Neuronal stem cell (in vitro differentiated cells): ENCODE results near the gene TMEM9.

Experiments used
- DNase-seq: peaks from one replicate; pipeline ENCODE4 v3.0.0-alpha.2; 2013; ENCODE audit warnings: low spot score
- H2AFZ ChIP-seq: one replicate; pipeline ENCODE4 v1.6.1; 2013; ENCODE audit warnings: mild to moderate bottlenecking, low read length, inconsistent platforms
- H2AK5ac ChIP-seq: 2 replicates; pipeline ENCODE4 v1.6.1; 2013; ENCODE audit warnings: low read depth, mild to moderate bottlenecking, inconsistent platforms, low read length, moderate library complexity, mixed read lengths
- H2BK120ac ChIP-seq: 2 replicates; pipeline ENCODE4 v1.6.1; 2013; ENCODE audit warnings: low read depth, mild to moderate bottlenecking, inconsistent platforms, low read length, moderate library complexity, mixed read lengths
- H2BK12ac ChIP-seq: one replicate; pipeline ENCODE4 v1.6.1; 2013; ENCODE audit warnings: low read length, inconsistent platforms
- H2BK15ac ChIP-seq: 2 replicates; pipeline ENCODE4 v1.6.1; 2013; ENCODE audit warnings: mild to moderate bottlenecking, low read length, inconsistent platforms, mixed read lengths
- H2BK5ac ChIP-seq: one replicate; pipeline ENCODE4 v1.6.1; 2013; ENCODE audit warnings: inconsistent platforms, mild to moderate bottlenecking, low read length, moderate library complexity
- H3K14ac ChIP-seq: one replicate; pipeline ENCODE4 v1.6.1; 2013; ENCODE audit warnings: low read length, inconsistent platforms
- H3K18ac ChIP-seq: 2 replicates; pipeline ENCODE4 v1.6.1; 2013; ENCODE audit warnings: low read length, inconsistent platforms
- H3K23ac ChIP-seq: 2 replicates; pipeline ENCODE4 v1.6.1; 2013; ENCODE audit warnings: low read depth, mild to moderate bottlenecking, mixed read lengths, low read length, inconsistent platforms; ENCODE audit not compliant: poor library complexity
- H3K27ac ChIP-seq: replicated peaks from 3 replicates; pipeline ENCODE4 v1.5.1; 2013; ENCODE audit warnings: low read length, inconsistent platforms
- H3K27me3 ChIP-seq, 3 experiments: 2 replicates each; pipeline ENCODE4 v1.6.1; 2013; ENCODE audit warnings: low read length in 3 of 3, mild to moderate bottlenecking in 2 of 3, inconsistent platforms in 1 of 3, low read depth in 1 of 3, mixed read lengths in 1 of 3, moderate library complexity in 1 of 3; ENCODE audit not compliant: control insufficient read depth in 3 of 3, insufficient read depth in 3 of 3
- H3K36me3 ChIP-seq, 2 donors: replicated peaks in 1 of 2; 2 replicates each; pipeline ENCODE4 v1.6.1; 2013; ENCODE audit warnings: low read length in 2 of 2; ENCODE audit not compliant: control insufficient read depth in 2 of 2, insufficient read depth in 2 of 2
- H3K4ac ChIP-seq: 2 replicates; pipeline ENCODE4 v1.6.1; 2013; ENCODE audit warnings: inconsistent platforms, mild to moderate bottlenecking, low read length, moderate library complexity
- H3K4me1 ChIP-seq, 2 donors: 1 replicate in 1 of 2; 2 replicates in 1 of 2; pipeline ENCODE4 v1.6.1; 2013; ENCODE audit warnings: low read length in 2 of 2, low read depth in 1 of 2; ENCODE audit not compliant: control insufficient read depth in 2 of 2, insufficient read depth in 1 of 2
- H3K4me2 ChIP-seq: one replicate; pipeline ENCODE4 v1.6.1; 2013; ENCODE audit warnings: mild to moderate bottlenecking, low read length, inconsistent platforms; ENCODE audit not compliant: insufficient read depth, poor library complexity, severe bottlenecking
- H3K4me3 ChIP-seq, 2 donors: 2 replicates each; pipeline ENCODE4 v1.5.1; 2013; ENCODE audit warnings: low read length in 2 of 2, mild to moderate bottlenecking in 2 of 2, inconsistent platforms in 1 of 2, moderate library complexity in 1 of 2
- H3K79me1 ChIP-seq: one replicate; pipeline ENCODE4 v1.6.1; 2013; ENCODE audit warnings: low read depth, mild to moderate bottlenecking, inconsistent platforms, low read length, moderate library complexity
- H3K9ac ChIP-seq: one replicate; pipeline ENCODE4 v1.6.1; 2013; ENCODE audit warnings: mild to moderate bottlenecking, low read depth, low read length, inconsistent platforms; ENCODE audit not compliant: poor library complexity
- H3K9me3 ChIP-seq, 2 donors: replicated peaks in 1 of 2; 2 replicates each; pipeline versions ENCODE3 to v1.6.1; 2013; ENCODE audit warnings: low read length in 2 of 2, mild to moderate bottlenecking in 2 of 2, inconsistent platforms in 1 of 2, low read depth in 1 of 2, mixed read lengths in 1 of 2, moderate library complexity in 1 of 2; ENCODE audit not compliant: control insufficient read depth in 2 of 2, insufficient read depth in 1 of 2
- H4K8ac ChIP-seq: one replicate; pipeline ENCODE4 v1.6.1; 2013; ENCODE audit warnings: low read depth, mild to moderate bottlenecking, inconsistent platforms, low read length, moderate library complexity
- H4K91ac ChIP-seq: one replicate; pipeline ENCODE4 v1.6.1; 2013; ENCODE audit warnings: low read length, low read depth, mild to moderate bottlenecking, inconsistent platforms; ENCODE audit not compliant: poor library complexity
- WGBS, 2 donors: extraction: QIAGEN DNeasy Blood & Tissue Kit; methylation state at CpG; one replicate each; pipeline ENCODE4 v1.1.7; 2013; ENCODE audit warnings: missing lambda C conversion rate in 2 of 2, mixed read lengths in 1 of 2; ENCODE audit not compliant: insufficient read length in 2 of 2, insufficient replicate concordance in 1 of 2; ENCODE audit errors: extremely low coverage in 2 of 2; 5-methylcytosine and 5-hydroxymethylcytosine counted together

TMEM9 gene

DNA sequence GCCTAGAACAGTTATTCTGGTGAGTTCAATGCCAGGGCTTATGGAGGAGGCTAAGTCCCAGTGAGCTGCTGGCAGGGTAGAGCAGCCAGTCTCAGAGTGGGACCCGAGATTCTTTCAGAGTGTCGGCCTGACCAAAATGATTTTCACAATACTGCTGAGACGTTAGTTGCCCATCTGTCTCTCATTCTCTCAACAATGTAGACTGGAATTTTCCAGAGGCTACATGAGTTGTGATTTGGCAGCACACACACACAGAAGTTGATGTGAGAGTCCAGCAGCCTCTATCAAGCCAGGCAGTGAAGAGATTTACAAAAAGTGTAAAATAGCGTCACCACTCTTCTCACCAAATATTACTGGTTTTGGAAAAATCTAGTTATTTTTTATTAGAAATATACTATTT is 63.7 kb downstream of the TMEM9 start:
- Histone ChIP-seq H3K23ac (no peak overlapping the region), H2BK120ac (no peak overlapping the region), H2AFZ (no peak overlapping the region), H3K79me1 (no peaks in the 10 kb centered on the region), H3K4ac (no peak overlapping the region), H3K9ac (no peak overlapping the region), H3K4me2 (no peak overlapping the region), H3K36me3 (no peaks in the 10 kb centered on the region), H4K91ac (no peak overlapping the region), H3K27me3 (no peaks in the 10 kb centered on the region), H2BK5ac (no peak overlapping the region), H3K18ac (no peak overlapping the region), H3K4me1 (peaks cover 13 to 17% of the 10 kb centered on the region in 2 donors), H4K8ac (no peak overlapping the region), H3K4me3 (no peak overlapping the region), H2AK5ac (no peak overlapping the region), H3K27ac (no peak overlapping the region), H3K14ac (no peak overlapping the region), H2BK15ac (no peak overlapping the region), H3K9me3 (no peaks in the 10 kb centered on the region), H2BK12ac (no peak overlapping the region)
- no CpG with 5 or more reads among the region's 4 CpGs for WGBS, 2 donors
- DNase-seq: no peak

DNA sequence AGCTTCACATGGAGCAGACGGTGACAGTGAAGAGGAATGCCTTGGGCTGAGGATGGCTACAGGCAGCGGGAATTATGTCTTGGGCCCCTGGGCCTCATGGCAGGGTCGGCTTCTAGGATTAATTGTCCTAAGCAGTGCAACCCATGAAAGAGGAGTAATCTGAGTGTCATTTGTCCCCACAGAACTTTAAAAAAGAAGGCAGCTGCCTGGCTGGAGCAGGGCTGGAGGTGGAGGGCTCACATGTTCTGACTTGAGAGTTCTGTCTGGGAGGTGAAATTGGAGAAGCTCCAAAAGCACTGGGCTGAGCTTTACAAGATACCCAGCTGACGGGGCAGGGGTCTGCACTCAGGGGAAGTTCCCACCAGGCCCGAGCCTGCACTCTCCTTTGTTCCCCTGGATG is 64.7 kb downstream of the TMEM9 start:
- H3K9me3 ChIP-seq: no peaks in the 10 kb centered on the region
- peak overlapping the region; percentile 50 for H3K27ac ChIP-seq
- no peak overlapping the region for H3K14ac ChIP-seq
- H3K27me3 ChIP-seq: no peaks in the 10 kb centered on the region
- whole genome bisulfite sequencing, 2 donors: no CpG with 5 or more reads among the region's 5 CpGs
- H4K91ac ChIP-seq: no peak overlapping the region
- H3K18ac ChIP-seq: peak overlapping the region; percentile 68
- H2BK120ac ChIP-seq: no peak overlapping the region
- H3K36me3 ChIP-seq: no peaks in the 10 kb centered on the region
- H2BK5ac ChIP-seq: no peak overlapping the region
- no peak overlapping the region for H3K9ac ChIP-seq
- H3K4me1 ChIP-seq: peaks cover 13 to 16% of the 10 kb centered on the region in 2 donors
- H2BK12ac ChIP-seq: no peak overlapping the region
- H2BK15ac ChIP-seq: peak overlapping the region; percentile 2
- no peak overlapping the region for H4K8ac ChIP-seq
- no peak overlapping the region for H3K4me2 ChIP-seq
- H3K4ac ChIP-seq: no peak overlapping the region
- H3K79me1 ChIP-seq: no peaks in the 10 kb centered on the region
- H3K23ac ChIP-seq: no peak overlapping the region
- DNase-seq: peak; percentile 23
- H2AK5ac ChIP-seq: no peak overlapping the region
- peak overlapping the region; percentile 74 for H2AFZ ChIP-seq
- H3K4me3 ChIP-seq: no peak overlapping the region

DNA sequence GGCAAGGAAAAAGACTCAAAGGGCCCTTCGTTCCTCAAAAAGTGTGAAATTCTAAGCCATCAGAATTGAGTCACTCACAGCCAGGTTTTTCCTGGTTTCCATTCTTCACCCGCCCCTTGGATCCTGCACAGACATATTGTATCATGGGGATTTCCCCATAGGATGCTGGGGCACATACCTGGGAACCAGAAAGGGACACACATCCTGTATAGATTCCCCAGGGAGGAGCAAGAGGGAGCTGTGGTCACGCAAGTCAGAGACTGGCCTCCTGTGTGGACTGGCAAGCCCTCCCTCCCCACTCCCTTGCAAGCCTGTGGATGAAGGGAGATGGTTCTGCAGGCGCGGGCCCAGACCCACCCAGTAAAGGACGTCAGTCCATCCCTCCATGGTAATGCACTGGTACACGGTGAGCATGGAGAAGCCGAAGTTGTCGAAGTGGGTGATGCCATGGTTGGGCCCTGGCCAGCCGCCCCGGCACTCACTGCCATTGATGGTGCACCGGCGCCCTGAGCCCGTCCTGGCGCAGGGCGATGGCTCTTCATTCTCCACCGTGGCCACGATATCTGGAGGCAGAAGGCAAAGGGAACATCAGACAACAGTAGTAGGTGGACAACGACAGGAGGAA is 65.3 kb downstream of the TMEM9 start:
- H2BK12ac ChIP-seq: peak overlapping the region; percentile 89
- no peaks in the 10 kb centered on the region for H3K79me1 ChIP-seq
- DNase-seq: no peak
- H2AFZ ChIP-seq: peak overlapping the region; percentile 74
- H3K27me3 ChIP-seq: no peaks in the 10 kb centered on the region
- H3K36me3 ChIP-seq: no peaks in the 10 kb centered on the region
- H3K14ac ChIP-seq: peak overlapping the region; percentile 56
- no peak overlapping the region for H3K23ac ChIP-seq
- H2BK120ac ChIP-seq: no peak overlapping the region
- H3K4ac ChIP-seq: no peak overlapping the region
- H2BK15ac ChIP-seq: peak overlapping the region; percentile 2
- H3K18ac ChIP-seq: peak overlapping the region; percentile 93
- H4K91ac ChIP-seq: no peak overlapping the region
- no peak overlapping the region for H4K8ac ChIP-seq
- H2BK5ac ChIP-seq: no peak overlapping the region
- peak overlapping the region; percentile 91 for H2AK5ac ChIP-seq
- no peaks in the 10 kb centered on the region for H3K9me3 ChIP-seq
- H3K4me1 ChIP-seq: peaks cover 16 to 22% of the 10 kb centered on the region in 2 donors
- H3K9ac ChIP-seq: peak overlapping the region; percentile 73
- peak overlapping the region; percentile 50 for H3K27ac ChIP-seq
- H3K4me2 ChIP-seq: no peak overlapping the region
- no peak overlapping the region for H3K4me3 ChIP-seq
- WGBS, 2 donors: no CpG with 5 or more reads among the region's 19 CpGs

DNA sequence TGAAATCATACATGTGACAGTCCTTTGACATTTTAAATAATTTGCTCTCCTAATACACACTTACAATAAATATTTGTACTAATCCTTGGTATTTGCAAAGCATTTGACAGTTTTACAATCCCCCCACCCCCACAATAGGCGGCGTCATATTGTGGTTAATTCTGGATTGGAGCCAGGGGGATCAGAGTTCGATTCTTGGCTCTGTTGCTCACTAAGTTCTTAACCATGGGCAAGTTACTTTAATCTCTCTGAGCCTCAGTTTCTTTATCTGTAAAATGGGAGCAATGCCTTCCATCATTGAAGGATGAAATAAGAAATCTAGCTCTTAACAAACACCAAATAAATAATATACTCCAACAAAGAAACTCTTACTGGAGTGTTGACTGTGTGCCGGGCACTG is 65.9 kb downstream of the TMEM9 start:
- no peaks in the 10 kb centered on the region for H3K9me3 ChIP-seq
- no peak overlapping the region for H2AK5ac ChIP-seq
- no peak overlapping the region for H4K8ac ChIP-seq
- H3K4ac ChIP-seq: no peak overlapping the region
- no peak overlapping the region for H2BK5ac ChIP-seq
- H2BK12ac ChIP-seq: no peak overlapping the region
- no CpG with 5 or more reads among the region's 4 CpGs for WGBS, 2 donors
- no peaks in the 10 kb centered on the region for H3K79me1 ChIP-seq
- no peak overlapping the region for H3K4me2 ChIP-seq
- H3K18ac ChIP-seq: no peak overlapping the region
- H4K91ac ChIP-seq: no peak overlapping the region
- no peak overlapping the region for H3K4me3 ChIP-seq
- H3K27ac ChIP-seq: no peak overlapping the region
- H2AFZ ChIP-seq: no peak overlapping the region
- no peak overlapping the region for H3K9ac ChIP-seq
- no peak overlapping the region for H2BK120ac ChIP-seq
- H3K4me1 ChIP-seq: peaks cover 16 to 24% of the 10 kb centered on the region in 2 donors
- no peaks in the 10 kb centered on the region for H3K27me3 ChIP-seq
- H3K36me3 ChIP-seq: no peaks in the 10 kb centered on the region
- H3K14ac ChIP-seq: no peak overlapping the region
- no peak for DNase-seq
- H2BK15ac ChIP-seq: no peak overlapping the region
- no peak overlapping the region for H3K23ac ChIP-seq
